Measurements from ENCODE around the gene AHCTF1. TPM values are rescaled to one million over a fixed set of nuclear protein-coding genes. Genes with fewer than 3 reads are reported as not detected.
"Not testable (repeated sequence)": the region's sequence is repeated elsewhere in the genome, so short reads cannot be mapped to it uniquely, and the experiment has no call there.

Gene AHCTF1
- total RNA-seq, 1 donor from 2014 or later = 31.3 TPM

- TF ChIP-seq CTCF (IDR thresholded peaks at IDR 0.05) = no peak
- peaks cover 24% of the 10 kb centered on the region for H3K36me3 Mint-ChIP-seq (ENCODE audit: low read depth)
- H3K9me3 Mint-ChIP-seq = peaks cover 3% of the 10 kb centered on the region
- no peak overlapping the region for H3K27ac Mint-ChIP-seq
- intact Hi-C loops (cut with micrococcal nuclease) = no loop called here
- ChIA-PET POLR2A (no interaction called here), CTCF (no interaction called here)
- no peaks in the 10 kb centered on the region for H3K27me3 Mint-ChIP-seq
- peaks cover 30% of the 10 kb centered on the region for H3K4me1 Mint-ChIP-seq
- no peak overlapping the region for H3K4me3 Mint-ChIP-seq
- ATAC-seq (ENCODE audit: low read depth) = no peak
- no peak for DNase-seq
Observed at GRCh38 chr1:246923900-246924299, 7.8 kb downstream of the AHCTF1 start.

- H3K27ac Mint-ChIP-seq = no peak overlapping the region
- ATAC-seq (ENCODE audit: low read depth) = no peak
- intact Hi-C loops (cut with micrococcal nuclease) = no loop called here
- peaks cover 24% of the 10 kb centered on the region for H3K36me3 Mint-ChIP-seq (ENCODE audit: low read depth)
- no peak for DNase-seq
- H3K9me3 Mint-ChIP-seq = peaks cover 3% of the 10 kb centered on the region
- TF ChIP-seq CTCF (IDR thresholded peaks at IDR 0.05) = no peak
- H3K27me3 Mint-ChIP-seq = no peaks in the 10 kb centered on the region
- no peak overlapping the region for H3K4me3 Mint-ChIP-seq
- ChIA-PET CTCF (no interaction called here), POLR2A (no interaction called here)
- H3K4me1 Mint-ChIP-seq = peaks cover 29% of the 10 kb centered on the region
Observed at GRCh38 chr1:246923482-246923881, 8.3 kb downstream of the AHCTF1 start.

- ATAC-seq (ENCODE audit: low read depth) (no peak), DNase-seq (no peak)
- H3K36me3 Mint-ChIP-seq (ENCODE audit: low read depth) = peaks cover 30% of the 10 kb centered on the region
- intact Hi-C loops (cut with micrococcal nuclease) = no loop called here
- no peak for TF ChIP-seq CTCF (IDR thresholded peaks at IDR 0.05)
- CTCF ChIA-PET = no interaction called here
- peaks cover 3% of the 10 kb centered on the region for H3K9me3 Mint-ChIP-seq
- H3K27ac Mint-ChIP-seq = no peak overlapping the region
- peaks cover 26% of the 10 kb centered on the region for H3K4me1 Mint-ChIP-seq
- no peaks in the 10 kb centered on the region for H3K27me3 Mint-ChIP-seq
- POLR2A ChIA-PET = no interaction called here
- no peak overlapping the region for H3K4me3 Mint-ChIP-seq
Observed at GRCh38 chr1:246921481-246921880, 10.3 kb downstream of the AHCTF1 start.

GRCh38 chr1:246919902-246920301 lies 11.8 kb downstream of the AHCTF1 start:
- no peak for DNase-seq
- Mint-ChIP-seq H3K27me3 (no peaks in the 10 kb centered on the region), H3K36me3 (ENCODE audit: low read depth) (peaks cover 37% of the 10 kb centered on the region), H3K4me1 (peaks cover 23% of the 10 kb centered on the region), H3K27ac (no peak overlapping the region), H3K4me3 (no peak overlapping the region), H3K9me3 (no peaks in the 10 kb centered on the region)
- ChIA-PET CTCF (interaction anchor here (0.7 kb wide), 1 partner anchor 17 kb away, joined by 4 read pairs; no protein-coding TSS in a partner anchor), POLR2A (interaction anchor here (0.7 kb wide), 1 partner anchor 411 kb away, joined by 5 read pairs; no protein-coding TSS in a partner anchor)
- no peak for ATAC-seq (ENCODE audit: low read depth)
- TF ChIP-seq CTCF (IDR thresholded peaks at IDR 0.05) = no peak
- intact Hi-C loops (cut with micrococcal nuclease) = no loop called here

- POLR2A ChIA-PET; H3K27me3 Mint-ChIP-seq; H3K9me3 Mint-ChIP-seq; ATAC-seq (ENCODE audit: low read depth); H3K27ac Mint-ChIP-seq; H3K4me3 Mint-ChIP-seq; DNase-seq; intact Hi-C loops (cut with micrococcal nuclease); H3K4me1 Mint-ChIP-seq: not testable (repeated sequence)
- CTCF ChIA-PET = interaction anchor here (1.5 kb wide), 1 partner anchor 9 kb away, joined by 5 read pairs; no protein-coding TSS in a partner anchor
- H3K36me3 Mint-ChIP-seq (ENCODE audit: low read depth) = peaks cover 56% of the 10 kb centered on the region
Observed at GRCh38 chr1:246916026-246916923, 15.5 kb downstream of the AHCTF1 start.

All from activated B cell treated with CpG ODN at 0.5 μM for 24 hours (primary cell).